Measurements from ENCODE around the gene UBE2E2.

UBE2E2 gene

DNA sequence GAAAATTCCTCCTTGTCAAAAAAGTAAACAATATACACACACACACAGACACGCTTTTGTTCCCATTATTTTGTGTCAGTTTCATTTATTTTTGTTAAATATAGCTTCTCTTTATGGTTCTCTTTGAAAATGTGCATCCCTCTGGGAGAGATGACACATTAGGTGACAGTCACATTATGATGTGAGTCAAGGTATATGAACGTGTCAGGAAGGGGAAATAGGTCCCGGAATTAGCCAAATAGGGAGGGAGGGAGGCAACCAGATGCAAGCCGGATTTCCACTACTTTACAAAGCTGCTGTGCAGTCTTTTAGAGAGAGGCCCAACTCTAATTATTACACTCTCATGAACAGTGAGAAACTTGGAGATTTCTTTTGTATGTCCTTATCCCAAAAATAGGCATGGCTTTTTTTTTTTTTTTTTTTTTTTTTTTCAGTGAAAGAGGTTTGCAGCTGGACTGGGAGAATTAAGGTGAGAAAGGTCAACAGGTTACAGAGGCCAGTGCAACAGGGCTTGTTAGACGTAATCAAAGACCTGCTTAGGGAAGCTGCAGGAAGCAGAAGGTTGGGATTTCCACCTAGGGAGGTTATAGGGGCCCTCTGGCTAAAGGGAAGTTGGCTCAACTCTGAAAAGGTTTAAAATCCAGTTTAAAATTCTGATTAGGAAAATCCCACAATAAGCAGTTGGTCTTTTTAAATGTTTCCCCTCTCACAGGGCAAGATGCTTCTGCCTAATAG is 362.1 kb downstream of the UBE2E2 start:
- Histone ChIP-seq H4K20me1 (ENCODE audit: insufficient read depth, low read length, poor library complexity, severe bottlenecking) (no peaks in the 10 kb centered on the region), H3K9ac (ENCODE audit: low read depth, low read length, poor library complexity, severe bottlenecking) (no peak overlapping the region), H3K27me3 (ENCODE audit: insufficient read depth, low read length, poor library complexity, severe bottlenecking) (no peaks in the 10 kb centered on the region), H3F3A (ENCODE audit: low read depth) (no peaks in the 10 kb centered on the region), H3K36me3 (ENCODE audit: insufficient read depth, low read length) (no peaks in the 10 kb centered on the region), H3K79me2 (ENCODE audit: insufficient read depth, low read length) (no peaks in the 10 kb centered on the region), H3K4me2 (ENCODE audit: low read depth, low read length, poor library complexity, severe bottlenecking) (no peak overlapping the region), H2AFZ (ENCODE audit: low read length) (no peak overlapping the region), H3K9me2 (replicated peaks; ENCODE audit: low read depth, low read length) (no peaks in the 10 kb centered on the region), H3K4me1 (ENCODE audit: insufficient read depth, low read length, poor library complexity, severe bottlenecking) (peaks cover 10% of the 10 kb centered on the region), H3K4me3 (ENCODE audit: low read length, poor library complexity, severe bottlenecking) (no peak overlapping the region), H3K9me3 (ENCODE audit: insufficient read depth, low read depth, low read length) (no peaks in the 10 kb centered on the region)
- no peak for TF ChIP-seq EZH2phosphoT487 (IDR thresholded peaks at IDR 0.05; ENCODE audit: borderline replicate concordance)

GRCh38 chr3:23566499-23566898 is 363.4 kb downstream of the UBE2E2 start:
- H3K4me1 ChIP-seq (ENCODE audit: insufficient read depth, low read length, poor library complexity, severe bottlenecking) = peaks cover 10% of the 10 kb centered on the region
- H3K27me3 ChIP-seq (ENCODE audit: insufficient read depth, low read length, poor library complexity, severe bottlenecking) = no peaks in the 10 kb centered on the region
- no peak overlapping the region for H2AFZ ChIP-seq (ENCODE audit: low read length)
- no peaks in the 10 kb centered on the region for H4K20me1 ChIP-seq (ENCODE audit: insufficient read depth, low read length, poor library complexity, severe bottlenecking)
- no peaks in the 10 kb centered on the region for H3K79me2 ChIP-seq (ENCODE audit: insufficient read depth, low read length)
- TF ChIP-seq CTCF (conservative IDR thresholded peaks at IDR 0.05; ENCODE audit: low read length) (no peak), EZH2phosphoT487 (IDR thresholded peaks at IDR 0.05; ENCODE audit: borderline replicate concordance) (no peak)
- H3K9me3 ChIP-seq (ENCODE audit: insufficient read depth, low read depth, low read length) = no peaks in the 10 kb centered on the region
- H3K4me2 ChIP-seq (ENCODE audit: low read depth, low read length, poor library complexity, severe bottlenecking) = no peak overlapping the region
- H3K9ac ChIP-seq (ENCODE audit: low read depth, low read length, poor library complexity, severe bottlenecking) = no peak overlapping the region
- no peaks in the 10 kb centered on the region for H3K9me2 ChIP-seq (replicated peaks; ENCODE audit: low read depth, low read length)
- H3F3A ChIP-seq (ENCODE audit: low read depth) = no peaks in the 10 kb centered on the region
- no peak overlapping the region for H3K4me3 ChIP-seq (ENCODE audit: low read length, poor library complexity, severe bottlenecking)
- no peaks in the 10 kb centered on the region for H3K36me3 ChIP-seq (ENCODE audit: insufficient read depth, low read length)

GRCh38 chr3:23567917-23568316 is 364.8 kb downstream of the UBE2E2 start:
- Histone ChIP-seq H3K9ac (ENCODE audit: low read depth, low read length, poor library complexity, severe bottlenecking) (no peak overlapping the region), H4K20me1 (ENCODE audit: insufficient read depth, low read length, poor library complexity, severe bottlenecking) (no peaks in the 10 kb centered on the region), H3K27me3 (ENCODE audit: insufficient read depth, low read length, poor library complexity, severe bottlenecking) (no peaks in the 10 kb centered on the region), H3K36me3 (ENCODE audit: insufficient read depth, low read length) (no peaks in the 10 kb centered on the region), H3K4me1 (ENCODE audit: insufficient read depth, low read length, poor library complexity, severe bottlenecking) (peaks cover 10% of the 10 kb centered on the region), H3K79me2 (ENCODE audit: insufficient read depth, low read length) (no peaks in the 10 kb centered on the region), H3K9me3 (ENCODE audit: insufficient read depth, low read depth, low read length) (no peaks in the 10 kb centered on the region), H2AFZ (ENCODE audit: low read length) (no peak overlapping the region), H3K4me3 (ENCODE audit: low read length, poor library complexity, severe bottlenecking) (no peak overlapping the region), H3K9me2 (replicated peaks; ENCODE audit: low read depth, low read length) (no peaks in the 10 kb centered on the region), H3K4me2 (ENCODE audit: low read depth, low read length, poor library complexity, severe bottlenecking) (no peak overlapping the region), H3F3A (ENCODE audit: low read depth) (no peaks in the 10 kb centered on the region)
- TF ChIP-seq EZH2phosphoT487 (IDR thresholded peaks at IDR 0.05; ENCODE audit: borderline replicate concordance) (no peak), CTCF (conservative IDR thresholded peaks at IDR 0.05; ENCODE audit: low read length) (no peak)

DNA sequence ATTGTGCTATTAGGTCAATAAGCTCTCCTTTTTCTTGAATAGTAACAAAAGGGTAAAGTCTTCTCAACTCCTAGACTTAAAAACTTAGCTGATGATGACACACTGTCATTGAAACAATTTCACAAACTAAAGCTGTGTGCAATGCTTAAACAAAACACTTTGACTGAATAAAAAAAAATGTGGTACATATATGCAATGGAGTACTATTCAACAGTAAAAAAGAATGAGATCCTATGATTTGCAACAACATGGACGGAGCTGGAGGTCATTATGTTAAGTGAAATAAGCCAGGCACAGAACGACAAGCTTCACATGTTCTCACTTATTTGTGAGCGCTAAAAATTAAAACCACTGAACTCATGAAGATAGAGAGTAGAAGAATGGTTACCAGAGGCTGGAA is 370.7 kb downstream of the UBE2E2 start:
- TF ChIP-seq EZH2phosphoT487 (IDR thresholded peaks at IDR 0.05; ENCODE audit: borderline replicate concordance) (no peak), CTCF (conservative IDR thresholded peaks at IDR 0.05; ENCODE audit: low read length) (no peak)
- Histone ChIP-seq H4K20me1 (ENCODE audit: insufficient read depth, low read length, poor library complexity, severe bottlenecking) (no peaks in the 10 kb centered on the region), H3K27me3 (ENCODE audit: insufficient read depth, low read length, poor library complexity, severe bottlenecking) (no peaks in the 10 kb centered on the region)

More for the DNA sequence above, 370.7 kb downstream of the UBE2E2 start:
- no peak overlapping the region for H2AFZ ChIP-seq (ENCODE audit: low read length)
- H3K9me2 ChIP-seq (replicated peaks; ENCODE audit: low read depth, low read length) = no peaks in the 10 kb centered on the region
- no peak overlapping the region for H3K4me3 ChIP-seq (ENCODE audit: low read length, poor library complexity, severe bottlenecking)
- H3K4me2 ChIP-seq (ENCODE audit: low read depth, low read length, poor library complexity, severe bottlenecking) = no peak overlapping the region
- H3K79me2 ChIP-seq (ENCODE audit: insufficient read depth, low read length) = no peaks in the 10 kb centered on the region
- H3K4me1 ChIP-seq (ENCODE audit: insufficient read depth, low read length, poor library complexity, severe bottlenecking) = no peaks in the 10 kb centered on the region
- H3K36me3 ChIP-seq (ENCODE audit: insufficient read depth, low read length) = no peaks in the 10 kb centered on the region
- H3F3A ChIP-seq (ENCODE audit: low read depth) = no peaks in the 10 kb centered on the region
- H3K9ac ChIP-seq (ENCODE audit: low read depth, low read length, poor library complexity, severe bottlenecking) = no peak overlapping the region
- H3K9me3 ChIP-seq (ENCODE audit: insufficient read depth, low read depth, low read length) = no peaks in the 10 kb centered on the region
